HepG2 (cell line): ENCODE data around the gene CEP68. TPM values are rescaled to one million over a fixed set of nuclear protein-coding genes. Genes with fewer than 3 reads are reported as not detected.

Experiments used
- DR1 ChIP-seq: sonication (generic); formaldehyde crosslinking; IDR thresholded peaks from 2 replicates; pipeline ENCODE4 v1.8.0; 2021; ENCODE audit warnings: mild to moderate bottlenecking, missing genetic modification reagents, inconsistent platforms
- EP300 ChIP-seq, 3 experiments: sonication (generic) in 1 of 3; formaldehyde crosslinking in 1 of 3; IDR thresholded peaks; 2 replicates each; pipeline versions ENCODE4 v1.5.1 to v1.6.1; 2011 to 2020; ENCODE audit warnings: low read depth in 2 of 3, low read length in 2 of 3, borderline replicate concordance in 1 of 3, improper control_type of control experiment in 1 of 3, mild to moderate bottlenecking in 1 of 3, missing genetic modification reagents in 1 of 3, moderate library complexity in 1 of 3
- EZH2 ChIP-seq: conservative IDR thresholded peaks from 2 replicates; pipeline ENCODE4 v1.6.1; 2012; ENCODE audit warnings: mild to moderate bottlenecking, low read depth, low read length, moderate library complexity
- HDAC1 ChIP-seq: sonication (generic); formaldehyde crosslinking; IDR thresholded peaks from 2 replicates; pipeline ENCODE4 v1.5.1; 2020; ENCODE audit warnings: mild to moderate bottlenecking, missing genetic modification reagents
- HINFP ChIP-seq: sonication (generic); formaldehyde crosslinking; IDR thresholded peaks from 2 replicates; pipeline ENCODE4 v1.4.0; 2020; ENCODE audit warnings: low read depth, mild to moderate bottlenecking, missing genetic modification reagents
- MAF1 ChIP-seq: sonication (generic); formaldehyde crosslinking; IDR thresholded peaks from 2 replicates; pipeline ENCODE4 v1.5.0; 2020; ENCODE audit warnings: missing genetic modification reagents, borderline replicate concordance
- NKX3-1 ChIP-seq: sonication (generic); formaldehyde crosslinking; IDR thresholded peaks from 2 replicates; pipeline ENCODE4 v1.5.0; 2020; ENCODE audit warnings: missing genetic modification reagents
- PHF8 ChIP-seq: sonication (generic); formaldehyde crosslinking; IDR thresholded peaks from 2 replicates; pipeline ENCODE4 v1.5.0; 2020; ENCODE audit warnings: missing genetic modification reagents
- RCOR2 ChIP-seq: IDR thresholded peaks from 2 replicates; pipeline ENCODE4 v1.6.1; 2016; ENCODE audit warnings: missing biosample characterization, missing genetic modification reagents
- SOX13 ChIP-seq, 3 experiments: fragments of 450-650 bp in 1 of 3; sonication (generic) in 1 of 3; formaldehyde crosslinking in 1 of 3; IDR thresholded peaks in 2 of 3; conservative IDR thresholded peaks in 1 of 3; 2 replicates each; pipeline versions ENCODE4 v1.5.0 to v1.6.1; 2016 to 2020; ENCODE audit warnings: antibody characterized with exemption in 1 of 3, mild to moderate bottlenecking in 1 of 3, missing compliant biosample characterization in 1 of 3, missing genetic modification reagents in 1 of 3, moderate library complexity in 1 of 3
- TIGD3 ChIP-seq: sonication (generic); formaldehyde crosslinking; IDR thresholded peaks from 2 replicates; pipeline ENCODE4 v1.5.1; 2020; ENCODE audit warnings: mild to moderate bottlenecking, missing genetic modification reagents, borderline replicate concordance
- ZFP36 ChIP-seq: fragments of 150-350 bp; IDR thresholded peaks from 2 replicates; pipeline ENCODE4 v1.6.1; 2018; ENCODE audit warnings: borderline replicate concordance, low read length, low read depth; ENCODE audit not compliant: partially characterized antibody
- ZMAT3 ChIP-seq: sonication (generic); formaldehyde crosslinking; conservative IDR thresholded peaks from 2 replicates; pipeline ENCODE4 v1.7.0; 2021; ENCODE audit warnings: missing genetic modification reagents
- ZNF580 ChIP-seq: IDR thresholded peaks from 2 replicates; pipeline ENCODE4 v1.6.1; 2016; ENCODE audit warnings: low read depth, borderline replicate concordance
- ZNF678 ChIP-seq: sonication (generic); formaldehyde crosslinking; IDR thresholded peaks from 2 replicates; pipeline ENCODE4 v1.4.0; 2020; ENCODE audit warnings: mild to moderate bottlenecking, missing genetic modification reagents
- ZNF839 ChIP-seq: sonication (generic); formaldehyde crosslinking; IDR thresholded peaks from 2 replicates; pipeline ENCODE4 v1.4.0; 2020; ENCODE audit warnings: missing genetic modification reagents, mild to moderate bottlenecking, borderline replicate concordance
- polyA plus RNA-seq, 8 experiments: library from polyadenylated mRNA; depleted of rRNA in 3 of 8; stranded (reverse) in 7 of 8; unstranded in 1 of 8; fragments of >200 nt; fragmentation: Illumina TruSeq in 4 of 8; extraction: Trizol in 4 of 8; gene quantifications; 2 replicates each; pipeline versions ENCODE4 v1.2.1 to v1.2.3, GENCODE V29; 2011 to 2016; ENCODE audit warnings: low read depth in 4 of 8, missing spikeins in 1 of 8, mixed read lengths in 1 of 8; ENCODE audit not compliant: insufficient read depth in 1 of 8
- total RNA-seq, 5 experiments: library from RNA; depleted of rRNA; stranded (reverse); fragments of >200 nt; fragmentation: Illumina TruSeq; extraction: Trizol; gene quantifications; 2 replicates each; pipeline ENCODE4 v1.2.3, GENCODE V29; 2016; ENCODE audit warnings: low read depth in 1 of 5
- TF ChIP-seq, protein P1 (sequence below): sonication (generic); formaldehyde crosslinking; IDR thresholded peaks from 2 replicates; pipeline ENCODE4 v1.4.0; 2020; ENCODE audit warnings: missing genetic modification reagents
- TF ChIP-seq, protein P2 (sequence below): sonication (generic); formaldehyde crosslinking; IDR thresholded peaks from 2 replicates; pipeline ENCODE4 v1.5.1; 2020; ENCODE audit warnings: missing genetic modification reagents, mild to moderate bottlenecking, borderline replicate concordance
- TF ChIP-seq, protein P3 (sequence below): sonication (generic); formaldehyde crosslinking; conservative IDR thresholded peaks from 2 replicates; pipeline ENCODE4 v1.8.0; 2022; ENCODE audit warnings: mild to moderate bottlenecking, moderate library complexity, missing genetic modification reagents

The CEP68 gene
- total and polyA plus RNA-seq, 2 of the 13 experiments (the other 11 are each of a cell fraction or from before 2014, with no cell fraction given): 5.7 to 9.3 TPM

DNA sequence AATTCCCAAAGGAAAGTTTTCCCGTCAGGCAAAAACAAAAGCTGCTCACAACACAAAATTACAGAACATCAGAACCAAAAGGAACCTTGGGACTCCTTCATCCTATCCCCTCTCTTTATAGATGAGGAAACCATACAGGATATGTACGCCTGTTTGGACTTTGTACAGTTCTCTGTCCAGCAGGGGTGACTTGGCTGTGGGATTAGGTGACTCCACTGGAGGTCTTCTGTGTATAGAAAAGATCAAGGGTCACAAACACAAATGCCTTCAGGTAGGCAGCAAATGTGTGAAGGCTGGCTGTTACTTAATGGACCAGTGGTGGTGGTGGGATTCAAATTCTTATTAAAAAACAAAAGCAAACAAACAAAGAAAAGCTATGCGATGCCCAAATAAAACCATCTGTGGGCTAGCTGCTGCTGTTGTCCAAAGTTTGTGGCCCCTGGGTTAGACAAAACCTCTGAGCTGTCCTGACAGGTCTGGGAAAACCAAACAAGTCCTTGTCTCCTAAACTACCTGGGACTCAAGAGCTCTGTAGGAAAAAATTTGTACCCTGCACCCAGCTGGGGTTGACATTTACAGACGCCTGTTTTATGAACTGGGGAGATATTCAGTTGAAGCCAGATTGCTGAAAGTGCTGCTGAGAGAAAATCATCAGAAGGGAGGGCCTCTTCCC is 1.3 kb upstream of the CEP68 start (continued):
- TF ChIP-seq, protein P1, sequence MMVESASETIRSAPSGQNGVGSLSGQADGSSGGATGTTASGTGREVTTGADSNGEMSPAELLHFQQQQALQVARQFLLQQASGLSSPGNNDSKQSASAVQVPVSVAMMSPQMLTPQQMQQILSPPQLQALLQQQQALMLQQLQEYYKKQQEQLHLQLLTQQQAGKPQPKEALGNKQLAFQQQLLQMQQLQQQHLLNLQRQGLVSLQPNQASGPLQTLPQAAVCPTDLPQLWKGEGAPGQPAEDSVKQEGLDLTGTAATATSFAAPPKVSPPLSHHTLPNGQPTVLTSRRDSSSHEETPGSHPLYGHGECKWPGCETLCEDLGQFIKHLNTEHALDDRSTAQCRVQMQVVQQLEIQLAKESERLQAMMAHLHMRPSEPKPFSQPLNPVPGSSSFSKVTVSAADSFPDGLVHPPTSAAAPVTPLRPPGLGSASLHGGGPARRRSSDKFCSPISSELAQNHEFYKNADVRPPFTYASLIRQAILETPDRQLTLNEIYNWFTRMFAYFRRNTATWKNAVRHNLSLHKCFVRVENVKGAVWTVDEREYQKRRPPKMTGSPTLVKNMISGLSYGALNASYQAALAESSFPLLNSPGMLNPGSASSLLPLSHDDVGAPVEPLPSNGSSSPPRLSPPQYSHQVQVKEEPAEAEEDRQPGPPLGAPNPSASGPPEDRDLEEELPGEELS (CRISPR knock-in tag): no peak
- TF ChIP-seq HDAC1 (CRISPR knock-in tag) (no peak; the same call in none of the 2 replicates), DR1 (CRISPR knock-in tag) (no peak), MAF1 (no peak), SOX13 (IDR thresholded peaks at IDR 0.05) (no peak), SOX13 (CRISPR knock-in tag; conservative IDR thresholded peaks at IDR 0.05 in 1 of 2, IDR thresholded peaks at IDR 0.05 in 1 of 2) (0 out of 4 replicates have a peak, but pooled peaks of 1 of the 2 experiments have one; percentile 32), ZNF678 (CRISPR knock-in tag) (no peak), PHF8 (no peak), RCOR2 (CRISPR knock-in tag) (0 out of 2 replicates have a peak, but pooled peaks have one; percentile 14), ZFP36 (no peak), HINFP (CRISPR knock-in tag) (no peak), TIGD3 (CRISPR knock-in tag) (no peak), ZNF580 (CRISPR knock-in tag) (no peak), ZNF839 (CRISPR knock-in tag) (no peak), EZH2 (no peak), NKX3-1 (no peak), ZMAT3 (CRISPR knock-in tag) (no peak), EP300 (IDR thresholded peaks at IDR 0.05; ENCODE audit: low read depth in 2 of 2, low read length in 2 of 2) (peak in 1 of 2 experiments; percentile 17; a peak in 1 of 4 replicates), EP300 (CRISPR knock-in tag; IDR thresholded peaks at IDR 0.05; ENCODE audit: borderline replicate concordance) (no peak)
- TF ChIP-seq, protein P2, sequence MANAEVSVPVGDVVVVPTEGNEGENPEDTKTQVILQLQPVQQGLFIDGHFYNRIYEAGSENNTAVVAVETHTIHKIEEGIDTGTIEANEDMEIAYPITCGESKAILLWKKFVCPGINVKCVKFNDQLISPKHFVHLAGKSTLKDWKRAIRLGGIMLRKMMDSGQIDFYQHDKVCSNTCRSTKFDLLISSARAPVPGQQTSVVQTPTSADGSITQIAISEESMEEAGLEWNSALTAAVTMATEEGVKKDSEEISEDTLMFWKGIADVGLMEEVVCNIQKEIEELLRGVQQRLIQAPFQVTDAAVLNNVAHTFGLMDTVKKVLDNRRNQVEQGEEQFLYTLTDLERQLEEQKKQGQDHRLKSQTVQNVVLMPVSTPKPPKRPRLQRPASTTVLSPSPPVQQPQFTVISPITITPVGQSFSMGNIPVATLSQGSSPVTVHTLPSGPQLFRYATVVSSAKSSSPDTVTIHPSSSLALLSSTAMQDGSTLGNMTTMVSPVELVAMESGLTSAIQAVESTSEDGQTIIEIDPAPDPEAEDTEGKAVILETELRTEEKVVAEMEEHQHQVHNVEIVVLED (CRISPR knock-in tag): no peak
- TF ChIP-seq, protein P3, sequence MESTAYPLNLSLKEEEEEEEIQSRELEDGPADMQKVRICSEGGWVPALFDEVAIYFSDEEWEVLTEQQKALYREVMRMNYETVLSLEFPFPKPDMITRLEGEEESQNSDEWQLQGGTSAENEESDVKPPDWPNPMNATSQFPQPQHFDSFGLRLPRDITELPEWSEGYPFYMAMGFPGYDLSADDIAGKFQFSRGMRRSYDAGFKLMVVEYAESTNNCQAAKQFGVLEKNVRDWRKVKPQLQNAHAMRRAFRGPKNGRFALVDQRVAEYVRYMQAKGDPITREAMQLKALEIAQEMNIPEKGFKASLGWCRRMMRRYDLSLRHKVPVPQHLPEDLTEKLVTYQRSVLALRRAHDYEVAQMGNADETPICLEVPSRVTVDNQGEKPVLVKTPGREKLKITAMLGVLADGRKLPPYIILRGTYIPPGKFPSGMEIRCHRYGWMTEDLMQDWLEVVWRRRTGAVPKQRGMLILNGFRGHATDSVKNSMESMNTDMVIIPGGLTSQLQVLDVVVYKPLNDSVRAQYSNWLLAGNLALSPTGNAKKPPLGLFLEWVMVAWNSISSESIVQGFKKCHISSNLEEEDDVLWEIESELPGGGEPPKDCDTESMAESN (CRISPR knock-in tag): no peak
